Measurements from ENCODE around the gene GRAMD4.

Gene GRAMD4

GRCh38 chr22:46619830-46620501, at the start of gene GRAMD4:
GRAMD4 (plus strand) TSS chr22:46620386; CDS start chr22:46626800, 6,414 bp downstream.
- TF ChIP-seq JUND (IDR thresholded peaks at IDR 0.05; ENCODE audit: low read depth) = no peak
- in situ Hi-C loops (cut with HindIII; ENCODE audit: low pct_unique_long_range_greater_than_20kb, low sequenced_read_pairs) = no loop called here
- no peak for DNase-seq (ENCODE audit: low read depth in 1 of 2, low spot score in 1 of 2)

- in situ Hi-C loops (cut with HindIII; ENCODE audit: low pct_unique_long_range_greater_than_20kb, low sequenced_read_pairs) = no loop called here
- DNase-seq (ENCODE audit: low read depth in 1 of 2, low spot score in 1 of 2) = no peak
- no peak for TF ChIP-seq JUND (IDR thresholded peaks at IDR 0.05; ENCODE audit: low read depth)
These were observed 48.4 kb upstream of the GRAMD4 start for GRCh38 chr22:46571642-46572250.

- in situ Hi-C loops (cut with HindIII; ENCODE audit: low pct_unique_long_range_greater_than_20kb, low sequenced_read_pairs) = no loop called here
- no peak for DNase-seq (ENCODE audit: low read depth in 1 of 2, low spot score in 1 of 2)
- TF ChIP-seq JUND (IDR thresholded peaks at IDR 0.05; ENCODE audit: low read depth) = no peak
These were observed 47.0 kb upstream of the GRAMD4 start for GRCh38 chr22:46572911-46573780.

- DNase-seq (ENCODE audit: low read depth in 1 of 2, low spot score in 1 of 2) = peak in 1 of 2 experiments; percentile 40
- TF ChIP-seq JUND (IDR thresholded peaks at IDR 0.05; ENCODE audit: low read depth) = no peak
- in situ Hi-C loops (cut with HindIII; ENCODE audit: low pct_unique_long_range_greater_than_20kb, low sequenced_read_pairs) = no loop called here
These were observed 46.3 kb upstream of the GRAMD4 start for GRCh38 chr22:46573781-46574437.

- no peak for TF ChIP-seq JUND (IDR thresholded peaks at IDR 0.05; ENCODE audit: low read depth)
- in situ Hi-C loops (cut with HindIII; ENCODE audit: low pct_unique_long_range_greater_than_20kb, low sequenced_read_pairs) = no loop called here
- DNase-seq (ENCODE audit: low read depth in 1 of 2, low spot score in 1 of 2) = no peak
These were observed 45.7 kb upstream of the GRAMD4 start for GRCh38 chr22:46574438-46574992.

- in situ Hi-C loops (cut with HindIII; ENCODE audit: low pct_unique_long_range_greater_than_20kb, low sequenced_read_pairs) = no loop called here
These were observed 44.9 kb upstream of the GRAMD4 start for GRCh38 chr22:46574993-46575910.

GRCh38 chr22:46575911-46576555, 44.2 kb upstream of the GRAMD4 start:
- DNase-seq (ENCODE audit: low read depth in 1 of 2, low spot score in 1 of 2) = peak in 1 of 2 experiments; percentile 40
- no peak for TF ChIP-seq JUND (IDR thresholded peaks at IDR 0.05; ENCODE audit: low read depth)
- in situ Hi-C loops (cut with HindIII; ENCODE audit: low pct_unique_long_range_greater_than_20kb, low sequenced_read_pairs) = no loop called here

More at GRCh38 chr22:46574993-46575910, 44.9 kb upstream of the GRAMD4 start:
- DNase-seq (ENCODE audit: low read depth in 1 of 2, low spot score in 1 of 2) = peak; percentile 58 to 91
- TF ChIP-seq JUND (IDR thresholded peaks at IDR 0.05; ENCODE audit: low read depth) = peak; percentile 85; the same call in 1 of the 2 replicates

GRCh38 chr22:46576556-46577367, 43.4 kb upstream of the GRAMD4 start:
- peak; percentile 59 to 68 for DNase-seq (ENCODE audit: low read depth in 1 of 2, low spot score in 1 of 2)
- in situ Hi-C loops (cut with HindIII; ENCODE audit: low pct_unique_long_range_greater_than_20kb, low sequenced_read_pairs) = no loop called here
- no peak for TF ChIP-seq JUND (IDR thresholded peaks at IDR 0.05; ENCODE audit: low read depth)

GRCh38 chr22:46577368-46578249, 42.6 kb upstream of the GRAMD4 start:
- in situ Hi-C loops (cut with HindIII; ENCODE audit: low pct_unique_long_range_greater_than_20kb, low sequenced_read_pairs) = no loop called here
- DNase-seq (ENCODE audit: low read depth in 1 of 2, low spot score in 1 of 2) = no peak
- TF ChIP-seq JUND (IDR thresholded peaks at IDR 0.05; ENCODE audit: low read depth) = no peak
